H1 (cell line): ENCODE data around the gene PLCXD1. TPM values are rescaled to one million over a fixed set of nuclear protein-coding genes. Genes with fewer than 3 reads are reported as not detected.

ENCODE experiments used
- CTCF ChIA-PET: fragments of 300-600 bp; sonication (Branson Sonifier 250); formaldehyde crosslinking; loops from one replicate; lab custom pipeline; 2021; ENCODE audit not compliant: partially characterized antibody; lab: Charles Lee
- POLR2A ChIA-PET: fragments of 300-600 bp; sonication (Branson Sonifier 250); formaldehyde crosslinking; loops from one replicate; lab custom pipeline; 2021; ENCODE audit warnings: inconsistent platforms; ENCODE audit not compliant: partially characterized antibody; lab: Charles Lee
- DNase-seq, 2 experiments: peaks; one replicate each; pipeline versions ENCODE4 v3.0.0 to v3.0.0-alpha.2; 2010 to 2022; ENCODE audit warnings: low spot score in 2 of 2, low read depth in 1 of 2, mixed read lengths in 1 of 2
- FAIRE-seq: peaks from 2 replicates; lab custom pipeline; 2011; peaks lifted over from hg19 to GRCh38; lab: Jason Lieb, UNC
- H2AFZ ChIP-seq: 2 replicates; pipeline ENCODE4 v1.8.1; 2012; ENCODE audit warnings: low read length, inconsistent platforms
- H2AK5ac ChIP-seq: 2 replicates; pipeline ENCODE4 v1.6.1; 2013; ENCODE audit warnings: low read depth, low read length
- H2BK120ac ChIP-seq: replicated peaks from 2 replicates; pipeline ENCODE3; 2013; ENCODE audit warnings: low read depth, low read length, inconsistent platforms
- H2BK12ac ChIP-seq: 2 replicates; pipeline ENCODE4 v1.6.1; 2013; ENCODE audit warnings: low read depth, low read length
- H2BK15ac ChIP-seq: 2 replicates; pipeline ENCODE4 v1.6.1; 2013; ENCODE audit warnings: low read length
- H2BK20ac ChIP-seq: 2 replicates; pipeline ENCODE4 v1.6.1; 2013; ENCODE audit warnings: low read length
- H2BK5ac ChIP-seq: 2 replicates; pipeline ENCODE4 v1.6.1; 2013; ENCODE audit warnings: low read depth, low read length
- H3K14ac ChIP-seq: 2 replicates; pipeline ENCODE4 v1.6.1; 2013; ENCODE audit warnings: inconsistent platforms; ENCODE audit not compliant: insufficient read length
- H3K18ac ChIP-seq: 2 replicates; pipeline ENCODE4 v1.6.1; 2013; ENCODE audit warnings: low read length; ENCODE audit errors: extremely low read depth
- H3K23ac ChIP-seq: 2 replicates; pipeline ENCODE4 v1.6.1; 2013; ENCODE audit warnings: inconsistent platforms; ENCODE audit not compliant: insufficient read length
- H3K23me2 ChIP-seq: 2 replicates; pipeline ENCODE4 v1.6.1; 2013; ENCODE audit warnings: low read depth, low read length
- H3K27ac ChIP-seq: 2 replicates; pipeline ENCODE4 v1.6.1; 2011; ENCODE audit warnings: low read depth, low read length, inconsistent platforms
- H3K27me3 ChIP-seq, 4 experiments: replicated peaks in 1 of 4; 1 replicate in 1 of 4; 2 replicates in 3 of 4; pipeline versions ENCODE4 v1.6.1 to v1.8.1; 2011 to 2013; ENCODE audit warnings: low read length in 3 of 4, mild to moderate bottlenecking in 3 of 4, inconsistent platforms in 2 of 4, mixed read lengths in 2 of 4, moderate library complexity in 1 of 4; ENCODE audit not compliant: control insufficient read depth in 3 of 4, insufficient read depth in 3 of 4; ENCODE audit errors: extremely low read depth in 1 of 4
- H3K36me3 ChIP-seq, 4 experiments: 2 replicates each; pipeline versions ENCODE4 v1.6.1 to v1.8.1; 2011 to 2013; ENCODE audit warnings: mild to moderate bottlenecking in 4 of 4, low read length in 3 of 4, moderate library complexity in 2 of 4, control low read depth in 1 of 4, inconsistent platforms in 1 of 4; ENCODE audit not compliant: insufficient read depth in 4 of 4, control insufficient read depth in 2 of 4
- H3K4ac ChIP-seq: replicated peaks from 2 replicates; pipeline ENCODE3; 2013; ENCODE audit warnings: low read length, low read depth, mixed read lengths, inconsistent platforms; ENCODE audit not compliant: insufficient read length
- H3K4me1 ChIP-seq, 4 experiments: replicated peaks in 1 of 4; 1 replicate in 1 of 4; 2 replicates in 3 of 4; pipeline versions ENCODE4 v1.6.1 to v1.8.1; 2011 to 2013; ENCODE audit warnings: low read length in 3 of 4, inconsistent platforms in 2 of 4, mixed read lengths in 1 of 4; ENCODE audit not compliant: insufficient read depth in 4 of 4, control insufficient read depth in 3 of 4
- H3K4me2 ChIP-seq, 2 experiments: 2 replicates each; pipeline versions ENCODE4 v1.6.1 to v1.8.1; 2011 to 2013; ENCODE audit warnings: low read depth in 2 of 2, low read length in 2 of 2, control low read depth in 1 of 2, inconsistent platforms in 1 of 2, mild to moderate bottlenecking in 1 of 2; ENCODE audit not compliant: insufficient read depth in 1 of 2
- H3K4me3 ChIP-seq, 4 experiments: fragments of 200-600, 300-600 bp in 1 of 4; sonication (generic), shearing (Covaris generic), sonication (Bioruptor Twin) in 1 of 4; 2 replicates each; pipeline versions ENCODE4 v1.5.1 to v1.8.1; 2011 to 2016; ENCODE audit warnings: low read length in 4 of 4, low read depth in 3 of 4, control low read depth in 2 of 4, inconsistent platforms in 2 of 4, mild to moderate bottlenecking in 2 of 4, mixed read lengths in 1 of 4, moderate library complexity in 1 of 4; ENCODE audit not compliant: insufficient read depth in 2 of 4; ENCODE audit errors: extremely low read depth in 1 of 4
- H3K56ac ChIP-seq: replicated peaks from 2 replicates; pipeline ENCODE3; 2013; ENCODE audit warnings: low read depth, mild to moderate bottlenecking, mixed read lengths, low read length, inconsistent platforms; ENCODE audit not compliant: insufficient read length
- H3K79me1 ChIP-seq: 2 replicates; pipeline ENCODE4 v1.6.1; 2013; ENCODE audit warnings: low read depth, low read length, control low read depth
- H3K79me2 ChIP-seq, 2 experiments: 2 replicates each; pipeline versions ENCODE4 v1.6.1 to v1.8.1; 2012 to 2013; ENCODE audit warnings: low read length in 2 of 2, mild to moderate bottlenecking in 2 of 2, inconsistent platforms in 1 of 2; ENCODE audit not compliant: insufficient read depth in 2 of 2, control insufficient read depth in 1 of 2
- H3K9ac ChIP-seq, 4 experiments: replicated peaks in 1 of 4; 1 replicate in 1 of 4; 2 replicates in 3 of 4; pipeline versions ENCODE4 v1.6.1 to v1.8.1; 2011 to 2013; ENCODE audit warnings: low read depth in 3 of 4, low read length in 3 of 4, control low read depth in 2 of 4, mild to moderate bottlenecking in 2 of 4, moderate library complexity in 2 of 4, inconsistent platforms in 1 of 4; ENCODE audit errors: extremely low read depth in 1 of 4
- H3K9me3 ChIP-seq, 2 experiments: 2 replicates each; pipeline versions ENCODE4 v1.6.1 to v1.8.1; 2012 to 2013; ENCODE audit warnings: mild to moderate bottlenecking in 2 of 2, moderate library complexity in 2 of 2, control low read depth in 1 of 2, inconsistent platforms in 1 of 2, low read depth in 1 of 2, low read length in 1 of 2, mixed read lengths in 1 of 2; ENCODE audit not compliant: insufficient read depth in 2 of 2
- H4K20me1 ChIP-seq, 2 experiments: replicated peaks in 1 of 2; 2 replicates each; pipeline versions ENCODE3 to v1.8.1; 2011 to 2013; ENCODE audit warnings: inconsistent platforms in 2 of 2, low read length in 2 of 2, mild to moderate bottlenecking in 1 of 2; ENCODE audit not compliant: insufficient read depth in 2 of 2, control insufficient read depth in 1 of 2
- H4K5ac ChIP-seq: 2 replicates; pipeline ENCODE4 v1.6.1; 2013; ENCODE audit warnings: low read length, low read depth, mixed read lengths, inconsistent platforms; ENCODE audit not compliant: insufficient read length
- H4K8ac ChIP-seq: 2 replicates; pipeline ENCODE4 v1.8.0; 2013; ENCODE audit warnings: mild to moderate bottlenecking, moderate library complexity, low read length, inconsistent platforms; ENCODE audit not compliant: insufficient read depth; ENCODE audit errors: extremely low read depth
- H4K91ac ChIP-seq: replicated peaks from 2 replicates; pipeline ENCODE3; 2013; ENCODE audit warnings: low read length, mixed read lengths, inconsistent platforms; ENCODE audit not compliant: insufficient read length
- JUND ChIP-seq: IDR thresholded peaks from 2 replicates; pipeline ENCODE4 v1.6.1; 2011; ENCODE audit warnings: mild to moderate bottlenecking, improper control_type of control experiment, low read length
- POLR2A ChIP-seq, 2 experiments: IDR thresholded peaks; 1 replicate in 1 of 2; 2 replicates in 1 of 2; pipeline ENCODE4 v1.6.1; 2011; ENCODE audit warnings: low read depth in 2 of 2, low read length in 2 of 2, mild to moderate bottlenecking in 2 of 2; ENCODE audit errors: control extremely low read depth in 1 of 2
- WGBS, 2 experiments: shearing (Covaris generic) in 1 of 2; methylation state at CpG; one replicate each; pipeline versions ENCODE4 v1.1.6 to v1.1.7; 2013 to 2015; ENCODE audit warnings: low lambda C conversion rate in 2 of 2, mixed read lengths in 2 of 2, inconsistent platforms in 1 of 2, low coverage in 1 of 2, missing lambda C conversion rate in 1 of 2; ENCODE audit not compliant: insufficient replicate concordance in 2 of 2, insufficient coverage in 1 of 2, insufficient read length in 1 of 2; ENCODE audit errors: extremely low coverage in 1 of 2, missing lambda C conversion rate in 1 of 2; 5-methylcytosine and 5-hydroxymethylcytosine counted together
- polyA plus RNA-seq, 7 experiments: library from polyadenylated mRNA; depleted of rRNA in 3 of 7; stranded (reverse) in 5 of 7; unstranded in 2 of 7; fragments of >200 nt in 5 of 7; fragments of 200-250 nt in 2 of 7; gene quantifications; 1 replicate in 5 of 7; 2 replicates in 1 of 7; 4 replicates in 1 of 7; pipeline versions ENCODE4 v1.2.1 to v1.2.3, GENCODE V29; 2011 to 2013; ENCODE audit warnings: missing spikeins in 2 of 7, mixed read lengths in 2 of 7
- total RNA-seq: library from RNA; stranded (reverse); fragmentation: NEBNext Ultra II Directional; extraction: Animal tissue kit (Norgen Biotek cat#: 25700); gene quantifications from 2 replicates; pipeline ENCODE4 v1.2.1, GENCODE V29; 2021

PLCXD1 gene
- total and polyA plus RNA-seq, 2 of the 8 experiments (the other 6 are each of a cell fraction or from before 2014, with no cell fraction given) = 93.6 to 124 TPM

GRCh38 chrX:302975-303374 lies 21.8 kb downstream of the PLCXD1 start:
- Histone ChIP-seq H2AK5ac (no peak overlapping the region), H3K56ac (no peak overlapping the region), H2BK120ac (no peak overlapping the region), H4K20me1 (peaks cover 6 to 16% of the 10 kb centered on the region in 2 experiments), H3K9ac (no peak overlapping the region), H3K4me1 (no peaks in the 10 kb centered on the region), H3K23me2 (no peaks in the 10 kb centered on the region), H3K79me1 (peaks cover 2% of the 10 kb centered on the region), H3K23ac (no peak overlapping the region), H3K4me3 (no peak overlapping the region), H2BK5ac (no peak overlapping the region), H2BK12ac (no peak overlapping the region), H3K36me3 (peaks cover 23 to 83% (median 61%) of the 10 kb centered on the region in 4 experiments), H4K8ac (no peak overlapping the region), H3K4ac (no peak overlapping the region), H3K9me3 (no peaks in the 10 kb centered on the region; a peak in 1 of 4 replicates), H3K4me2 (no peak overlapping the region), H2BK15ac (no peak overlapping the region), H3K79me2 (peaks cover 0 to 4% of the 10 kb centered on the region in 2 experiments; a peak in 2 of 4 replicates), H2AFZ (no peak overlapping the region), H3K27me3 (no peaks in the 10 kb centered on the region), H4K5ac (no peak overlapping the region), H3K14ac (no peak overlapping the region), H2BK20ac (no peak overlapping the region), H4K91ac (no peak overlapping the region), H3K27ac (no peak overlapping the region), H3K18ac (no peak overlapping the region)
- 86% methylated on average over 19 of the region's 19 CpGs; no CpG with 5 or more reads in 1 of the 2 experiments for WGBS, 2 experiments
- ChIA-PET POLR2A (no interaction called here), CTCF (no interaction called here)
- TF ChIP-seq POLR2A (IDR thresholded peaks at IDR 0.05; ENCODE audit: control extremely low read depth in 1 of 2, low read depth in 2 of 2, low read length in 2 of 2) (peak in 1 of 2 experiments; percentile 42; a peak in 1 of 3 replicates), JUND (no peak)
- DNase-seq (no peak), FAIRE-seq (no peak)
